WTC11 (cell line): ENCODE data around the gene KLF1. TPM values are rescaled to one million over a fixed set of nuclear protein-coding genes. Genes with fewer than 3 reads are reported as not detected.
A peak's percentile ranks its signal among the peaks of the same experiment; 100 is the strongest.

ENCODE experiments used
- ATAC-seq: fragments of 200-7000 bp; cut with Tn5 transposase; 2 replicates; pipeline ENCODE4 v1.10.0; 2021; ENCODE audit warnings: mild to moderate bottlenecking, moderate library complexity
- CTCF ChIA-PET: fragments of 300-600 bp; sonication (Branson Sonifier 250); formaldehyde crosslinking; loops from one replicate; lab custom pipeline; 2021; ENCODE audit warnings: antibody characterized with exemption; lab: Charles Lee
- POLR2A ChIA-PET: fragments of 350-600 bp; sonication (Branson Sonifier 250); formaldehyde crosslinking; loops from one replicate; lab custom pipeline; 2021; ENCODE audit warnings: antibody characterized with exemption; lab: Charles Lee
- DNase-seq: peaks from one replicate; pipeline ENCODE4 v3.0.0; 2021; ENCODE audit warnings: low spot score
- H3K27ac Mint-ChIP-seq: 2 replicates; pipeline ENCODE4 v1.8.0; 2021; ENCODE audit warnings: mixed read lengths
- H3K27me3 Mint-ChIP-seq: 2 replicates; pipeline ENCODE4 v1.8.0; 2021; ENCODE audit warnings: low read depth, mild to moderate bottlenecking, moderate library complexity, mixed read lengths
- H3K36me3 Mint-ChIP-seq: 2 replicates; pipeline ENCODE4 v1.8.0; 2021; ENCODE audit warnings: mixed read lengths
- H3K4me1 Mint-ChIP-seq: 2 replicates; pipeline ENCODE4 v1.8.0; 2022; ENCODE audit warnings: mixed read lengths
- H3K4me3 Mint-ChIP-seq: 2 replicates; pipeline ENCODE4 v1.8.0; 2021; ENCODE audit warnings: mild to moderate bottlenecking, moderate library complexity, mixed read lengths
- H3K9me3 Mint-ChIP-seq: 2 replicates; pipeline ENCODE4 v1.8.0; 2021; ENCODE audit warnings: mixed read lengths
- CREB1 ChIP-seq: sonication (generic); formaldehyde crosslinking; IDR thresholded peaks from 2 replicates; pipeline ENCODE4 v1.8.0; 2023; ENCODE audit warnings: mild to moderate bottlenecking, missing genetic modification reagents
- ELF4 ChIP-seq: sonication (generic); formaldehyde crosslinking; IDR thresholded peaks from 2 replicates; pipeline ENCODE4 v1.8.1; 2022; ENCODE audit warnings: low read depth, mild to moderate bottlenecking, moderate library complexity, missing genetic modification reagents
- EMX1 ChIP-seq: fragments of 250-450 bp; sonication (Bioruptor Pico); IDR thresholded peaks from 2 replicates; pipeline ENCODE4 v1.8.0; 2021; ENCODE audit warnings: mild to moderate bottlenecking
- FOXJ3 ChIP-seq: sonication (generic); formaldehyde crosslinking; IDR thresholded peaks from 2 replicates; pipeline ENCODE4 v1.9.0; 2021; ENCODE audit warnings: missing genetic modification reagents, mild to moderate bottlenecking, borderline replicate concordance
- FOXK1 ChIP-seq: sonication (generic); formaldehyde crosslinking; IDR thresholded peaks from 2 replicates; pipeline ENCODE4 v1.8.0; 2022; ENCODE audit warnings: mild to moderate bottlenecking, moderate library complexity, missing genetic modification reagents
- FOXP1 ChIP-seq: sonication (generic); formaldehyde crosslinking; IDR thresholded peaks from 2 replicates; pipeline ENCODE4 v1.8.0; 2022; ENCODE audit warnings: missing genetic modification reagents, mild to moderate bottlenecking, moderate library complexity, borderline replicate concordance
- GTF2I ChIP-seq: fragments of 250-450 bp; sonication (Bioruptor Pico); conservative IDR thresholded peaks from 2 replicates; pipeline ENCODE4 v1.4.0; 2021; ENCODE audit warnings: mild to moderate bottlenecking
- NFYB ChIP-seq: sonication (generic); formaldehyde crosslinking; conservative IDR thresholded peaks from 2 replicates; pipeline ENCODE4 v1.8.0; 2022; ENCODE audit warnings: low read depth, missing genetic modification reagents
- NR2C2 ChIP-seq: sonication (generic); formaldehyde crosslinking; IDR thresholded peaks from 2 replicates; pipeline ENCODE4 v1.8.0; 2022; ENCODE audit warnings: mild to moderate bottlenecking, missing genetic modification reagents
- SMAD4 ChIP-seq: sonication (generic); formaldehyde crosslinking; IDR thresholded peaks from 2 replicates; pipeline ENCODE4 v1.8.0; 2022; ENCODE audit warnings: mild to moderate bottlenecking, missing genetic modification reagents
- TEAD1 ChIP-seq: sonication (generic); formaldehyde crosslinking; IDR thresholded peaks from 2 replicates; pipeline ENCODE4 v1.8.0; 2022; ENCODE audit warnings: mild to moderate bottlenecking, missing genetic modification reagents
- TEAD4 ChIP-seq: sonication (generic); formaldehyde crosslinking; IDR thresholded peaks from 2 replicates; pipeline ENCODE4 v1.8.0; 2022; ENCODE audit warnings: mild to moderate bottlenecking, missing genetic modification reagents
- ZNF416 ChIP-seq: fragments of 250-450 bp; sonication (Bioruptor Pico); IDR thresholded peaks from 2 replicates; pipeline ENCODE4 v1.9.0; 2021; ENCODE audit warnings: mild to moderate bottlenecking, inconsistent platforms
- total RNA-seq: library from RNA; stranded (reverse); gene quantifications from 3 replicates; pipeline ENCODE4 v1.2.3, GENCODE V29; 2021
- TF ChIP-seq, protein P1 (sequence below): sonication (generic); formaldehyde crosslinking; IDR thresholded peaks from 2 replicates; pipeline ENCODE4 v1.8.0; 2023; ENCODE audit warnings: missing genetic modification reagents
- TF ChIP-seq, protein P2 (sequence below): fragments of 250-450 bp; sonication (Bioruptor Pico); IDR thresholded peaks from 2 replicates; pipeline ENCODE4 v1.9.0; 2021; ENCODE audit warnings: mild to moderate bottlenecking
- TF ChIP-seq, protein P3 (sequence below): sonication (generic); formaldehyde crosslinking; IDR thresholded peaks from 2 replicates; pipeline ENCODE4 v1.8.1; 2023; ENCODE audit warnings: mild to moderate bottlenecking, missing genetic modification reagents
- TF ChIP-seq, protein P4 (sequence below): sonication (generic); formaldehyde crosslinking; IDR thresholded peaks from 2 replicates; pipeline ENCODE4 v1.8.1; 2022; ENCODE audit warnings: low read depth, missing genetic modification reagents, borderline replicate concordance
- TF ChIP-seq, protein P5 (sequence below): sonication (generic); formaldehyde crosslinking; IDR thresholded peaks from 2 replicates; pipeline ENCODE4 v1.8.0; 2022; ENCODE audit warnings: mild to moderate bottlenecking, missing genetic modification reagents

The KLF1 gene
- total RNA-seq, 1 experiment from 2014 or later: 0.72 TPM

DNA sequence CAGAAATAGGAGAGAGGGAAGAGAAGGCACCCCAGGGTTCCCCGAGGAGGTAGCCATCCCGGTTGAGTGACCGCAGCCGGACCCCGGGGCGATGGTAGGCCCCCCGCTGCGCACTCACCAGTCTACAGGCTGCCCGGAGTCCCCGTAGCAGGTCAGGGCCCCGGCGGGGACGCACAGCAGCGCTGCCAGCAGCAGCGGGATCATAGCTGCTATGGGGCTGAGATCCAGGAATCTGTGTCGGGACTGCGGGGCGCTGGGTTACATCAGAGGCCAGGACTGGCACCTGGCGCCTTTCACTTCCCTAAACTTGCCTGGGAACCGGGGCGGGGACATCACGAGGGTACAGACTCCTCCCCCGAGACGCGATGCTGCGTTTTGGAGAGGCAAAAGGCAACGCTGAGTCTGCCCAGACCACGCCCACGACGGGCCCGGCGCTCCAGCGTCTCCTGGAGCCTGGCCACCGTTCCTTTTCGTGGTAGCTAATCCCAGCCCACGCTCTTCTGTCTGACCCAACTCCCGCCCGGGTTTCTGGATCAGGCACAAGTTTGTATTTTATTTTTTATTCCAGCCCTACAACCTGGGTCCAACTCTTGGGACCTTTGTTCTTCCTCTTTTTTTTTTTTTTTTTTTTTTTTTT lies 5.7 kb downstream of the KLF1 start, which contains the start of gene DNASE2 (continued):
- TF ChIP-seq, protein P1, sequence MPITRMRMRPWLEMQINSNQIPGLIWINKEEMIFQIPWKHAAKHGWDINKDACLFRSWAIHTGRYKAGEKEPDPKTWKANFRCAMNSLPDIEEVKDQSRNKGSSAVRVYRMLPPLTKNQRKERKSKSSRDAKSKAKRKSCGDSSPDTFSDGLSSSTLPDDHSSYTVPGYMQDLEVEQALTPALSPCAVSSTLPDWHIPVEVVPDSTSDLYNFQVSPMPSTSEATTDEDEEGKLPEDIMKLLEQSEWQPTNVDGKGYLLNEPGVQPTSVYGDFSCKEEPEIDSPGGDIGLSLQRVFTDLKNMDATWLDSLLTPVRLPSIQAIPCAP (CRISPR knock-in tag): no peak
- TF ChIP-seq CREB1 (CRISPR knock-in tag) (no peak), EMX1 (CRISPR knock-in tag) (no peak), NR2C2 (CRISPR knock-in tag) (no peak), ELF4 (CRISPR knock-in tag) (no peak), FOXJ3 (CRISPR knock-in tag) (no peak), TEAD4 (CRISPR knock-in tag) (no peak), ZNF416 (CRISPR knock-in tag) (no peak), FOXK1 (0 out of 2 replicates have a peak, but pooled peaks have one; percentile 39)
- TF ChIP-seq, protein P2, sequence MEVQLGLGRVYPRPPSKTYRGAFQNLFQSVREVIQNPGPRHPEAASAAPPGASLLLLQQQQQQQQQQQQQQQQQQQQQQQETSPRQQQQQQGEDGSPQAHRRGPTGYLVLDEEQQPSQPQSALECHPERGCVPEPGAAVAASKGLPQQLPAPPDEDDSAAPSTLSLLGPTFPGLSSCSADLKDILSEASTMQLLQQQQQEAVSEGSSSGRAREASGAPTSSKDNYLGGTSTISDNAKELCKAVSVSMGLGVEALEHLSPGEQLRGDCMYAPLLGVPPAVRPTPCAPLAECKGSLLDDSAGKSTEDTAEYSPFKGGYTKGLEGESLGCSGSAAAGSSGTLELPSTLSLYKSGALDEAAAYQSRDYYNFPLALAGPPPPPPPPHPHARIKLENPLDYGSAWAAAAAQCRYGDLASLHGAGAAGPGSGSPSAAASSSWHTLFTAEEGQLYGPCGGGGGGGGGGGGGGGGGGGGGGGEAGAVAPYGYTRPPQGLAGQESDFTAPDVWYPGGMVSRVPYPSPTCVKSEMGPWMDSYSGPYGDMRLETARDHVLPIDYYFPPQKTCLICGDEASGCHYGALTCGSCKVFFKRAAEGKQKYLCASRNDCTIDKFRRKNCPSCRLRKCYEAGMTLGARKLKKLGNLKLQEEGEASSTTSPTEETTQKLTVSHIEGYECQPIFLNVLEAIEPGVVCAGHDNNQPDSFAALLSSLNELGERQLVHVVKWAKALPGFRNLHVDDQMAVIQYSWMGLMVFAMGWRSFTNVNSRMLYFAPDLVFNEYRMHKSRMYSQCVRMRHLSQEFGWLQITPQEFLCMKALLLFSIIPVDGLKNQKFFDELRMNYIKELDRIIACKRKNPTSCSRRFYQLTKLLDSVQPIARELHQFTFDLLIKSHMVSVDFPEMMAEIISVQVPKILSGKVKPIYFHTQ (CRISPR knock-in tag): no peak
- TF ChIP-seq, protein P3, sequence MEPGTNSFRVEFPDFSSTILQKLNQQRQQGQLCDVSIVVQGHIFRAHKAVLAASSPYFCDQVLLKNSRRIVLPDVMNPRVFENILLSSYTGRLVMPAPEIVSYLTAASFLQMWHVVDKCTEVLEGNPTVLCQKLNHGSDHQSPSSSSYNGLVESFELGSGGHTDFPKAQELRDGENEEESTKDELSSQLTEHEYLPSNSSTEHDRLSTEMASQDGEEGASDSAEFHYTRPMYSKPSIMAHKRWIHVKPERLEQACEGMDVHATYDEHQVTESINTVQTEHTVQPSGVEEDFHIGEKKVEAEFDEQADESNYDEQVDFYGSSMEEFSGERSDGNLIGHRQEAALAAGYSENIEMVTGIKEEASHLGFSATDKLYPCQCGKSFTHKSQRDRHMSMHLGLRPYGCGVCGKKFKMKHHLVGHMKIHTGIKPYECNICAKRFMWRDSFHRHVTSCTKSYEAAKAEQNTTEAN (CRISPR knock-in tag): no peak
- TF ChIP-seq, protein P4, sequence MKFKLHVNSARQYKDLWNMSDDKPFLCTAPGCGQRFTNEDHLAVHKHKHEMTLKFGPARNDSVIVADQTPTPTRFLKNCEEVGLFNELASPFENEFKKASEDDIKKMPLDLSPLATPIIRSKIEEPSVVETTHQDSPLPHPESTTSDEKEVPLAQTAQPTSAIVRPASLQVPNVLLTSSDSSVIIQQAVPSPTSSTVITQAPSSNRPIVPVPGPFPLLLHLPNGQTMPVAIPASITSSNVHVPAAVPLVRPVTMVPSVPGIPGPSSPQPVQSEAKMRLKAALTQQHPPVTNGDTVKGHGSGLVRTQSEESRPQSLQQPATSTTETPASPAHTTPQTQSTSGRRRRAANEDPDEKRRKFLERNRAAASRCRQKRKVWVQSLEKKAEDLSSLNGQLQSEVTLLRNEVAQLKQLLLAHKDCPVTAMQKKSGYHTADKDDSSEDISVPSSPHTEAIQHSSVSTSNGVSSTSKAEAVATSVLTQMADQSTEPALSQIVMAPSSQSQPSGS: no peak
- TF ChIP-seq, protein P5, sequence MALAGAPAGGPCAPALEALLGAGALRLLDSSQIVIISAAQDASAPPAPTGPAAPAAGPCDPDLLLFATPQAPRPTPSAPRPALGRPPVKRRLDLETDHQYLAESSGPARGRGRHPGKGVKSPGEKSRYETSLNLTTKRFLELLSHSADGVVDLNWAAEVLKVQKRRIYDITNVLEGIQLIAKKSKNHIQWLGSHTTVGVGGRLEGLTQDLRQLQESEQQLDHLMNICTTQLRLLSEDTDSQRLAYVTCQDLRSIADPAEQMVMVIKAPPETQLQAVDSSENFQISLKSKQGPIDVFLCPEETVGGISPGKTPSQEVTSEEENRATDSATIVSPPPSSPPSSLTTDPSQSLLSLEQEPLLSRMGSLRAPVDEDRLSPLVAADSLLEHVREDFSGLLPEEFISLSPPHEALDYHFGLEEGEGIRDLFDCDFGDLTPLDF (CRISPR knock-in tag): no peak

DNA sequence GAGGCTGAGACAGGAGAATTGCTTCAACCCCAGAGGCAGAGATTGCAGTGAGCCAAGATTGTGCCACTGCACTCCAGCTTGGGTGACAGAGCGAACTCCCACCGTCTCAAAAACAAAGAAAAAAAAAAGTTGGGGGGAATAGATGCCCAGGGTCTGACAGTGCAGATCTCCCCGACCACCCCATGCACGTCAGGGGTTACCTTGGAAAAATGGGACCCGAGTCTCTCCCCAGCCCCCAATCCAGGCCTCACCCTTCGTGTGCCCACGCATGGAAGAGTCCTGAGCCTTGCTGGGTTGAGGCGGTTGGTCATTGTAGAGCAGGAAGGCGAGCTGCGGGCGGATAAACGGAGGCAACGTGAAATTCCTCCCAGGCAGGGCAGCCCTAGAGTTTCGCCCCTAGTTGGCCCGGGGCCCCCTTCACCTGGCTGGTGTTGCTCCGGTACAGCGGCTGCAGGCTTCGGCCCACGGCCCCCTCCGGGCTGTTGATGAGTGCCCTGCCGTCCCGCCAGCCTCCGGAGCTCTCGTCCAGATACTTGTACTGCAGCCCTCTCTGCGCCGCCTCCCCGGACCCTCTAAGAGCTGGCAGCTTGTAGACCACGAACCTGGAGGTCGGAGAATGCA lies 6.3 kb downstream of the KLF1 start:
- peak; percentile 56 for DNase-seq
- POLR2A ChIA-PET: interaction anchor here (0.8 to 2.3 kb wide), 9 partner anchors 8 to 144 kb away, joined by 3 to 27 read pairs (median 4); partner anchors contain the start of genes GCDH, GET3, JUNB and RNASEH2A
- CTCF ChIA-PET: interaction anchor here (0.6 to 3.1 kb wide), 12 partner anchors 8 to 120 kb away, joined by 3 to 30 read pairs (median 4); partner anchors contain the start of genes DAND5 and GCDH

More for the DNA sequence above, 6.3 kb downstream of the KLF1 start:
- Mint-ChIP-seq H3K9me3 (peaks cover 5% of the 10 kb centered on the region), H3K4me1 (0 out of 2 replicates have a peak, but pooled peaks cover 5% of the 10 kb centered on the region), H3K27me3 (peaks cover 27% of the 10 kb centered on the region), H3K36me3 (peaks cover 15% of the 10 kb centered on the region; the same call in 1 of the 2 replicates), H3K4me3 (peak overlapping the region; percentile 90), H3K27ac (peak overlapping the region; percentile 94)
- peak; percentile 7 for ATAC-seq
- TF ChIP-seq NFYB (0 out of 2 replicates have a peak, but pooled peaks have one; percentile 8), FOXP1 (peak; percentile 32; the same call in 1 of the 2 replicates), GTF2I (CRISPR knock-in tag) (no peak), TEAD1 (CRISPR knock-in tag) (no peak), SMAD4 (no peak)
